Breast epithelium (tissue), 4 donors: ENCODE results near the gene UBE2Q1. TPM values are rescaled to one million over a fixed set of nuclear protein-coding genes. Genes with fewer than 3 reads are reported as not detected.

ENCODE experiments used
- DNase-seq, 2 donors: peaks; one replicate each; pipeline ENCODE4 v3.0.0-alpha.2; 2019; ENCODE audit warnings: low spot score in 2 of 2
- H3K27ac ChIP-seq, 2 donors: fragments of 200-600 bp; sonication (generic) in 1 of 2; one replicate each; pipeline ENCODE4 v1.5.1; 2016 to 2019; ENCODE audit warnings: mild to moderate bottlenecking in 1 of 2
- H3K27me3 ChIP-seq, 2 donors: fragments of 200-600 bp; sonication (generic) in 1 of 2; one replicate each; pipeline versions ENCODE4 v1.5.1 to v1.6.0; 2017 to 2019; ENCODE audit warnings: control low read depth in 1 of 2, mild to moderate bottlenecking in 1 of 2
- H3K36me3 ChIP-seq: fragments of 200-600 bp; one replicate; pipeline ENCODE4 v1.5.1; 2019
- H3K4me1 ChIP-seq, 2 donors: fragments of 200-600 bp; sonication (generic); one replicate each; pipeline ENCODE4 v1.5.1; 2016 to 2019; ENCODE audit warnings: control low read depth in 1 of 2
- H3K4me3 ChIP-seq, 3 donors: fragments of 200-600 bp; sonication (generic); 1 replicate in 2 of 3; 2 replicates in 1 of 3; pipeline ENCODE4 v1.5.1; 2016 to 2019; ENCODE audit warnings: mild to moderate bottlenecking in 3 of 3, moderate library complexity in 2 of 3
- H3K9me3 ChIP-seq, 2 donors: fragments of 200-600 bp; sonication (generic) in 1 of 2; one replicate each; pipeline ENCODE4 v1.5.1; 2016 to 2019; ENCODE audit warnings: control low read depth in 1 of 2
- CTCF ChIP-seq, 3 donors: fragments of 450-650 bp; IDR thresholded peaks; one replicate each; pipeline ENCODE4 v1.5.1; 2016 to 2017; ENCODE audit warnings: antibody characterized with exemption in 3 of 3, mild to moderate bottlenecking in 3 of 3, moderate library complexity in 3 of 3
- POLR2A ChIP-seq: fragments of 450-650 bp; IDR thresholded peaks from one replicate; pipeline ENCODE4 v1.6.1; 2016; ENCODE audit warnings: antibody characterized with exemption, mild to moderate bottlenecking, moderate library complexity
- POLR2AphosphoS5 ChIP-seq, 3 donors: sonication (generic); formaldehyde crosslinking; IDR thresholded peaks; one replicate each; pipeline ENCODE4 v1.6.1; 2017; ENCODE audit warnings: antibody characterized with exemption in 3 of 3
- intact Hi-C: fragments of 100-400 bp; cut with DNase I; formaldehyde crosslinking; loops from one replicate; pipeline ENCODE4 v1.15.1; 2023; ENCODE audit warnings: low total_unique reads
- total RNA-seq, 3 donors: library from RNA; depleted of rRNA; stranded (reverse); fragments of >200 nt; gene quantifications; one replicate each; pipeline ENCODE4 v1.1.0, GENCODE V29; 2016

Gene UBE2Q1
- total RNA-seq, 3 donors from 2014 or later: 27.7 to 33.3 (median 30.2) TPM

- TF ChIP-seq POLR2A: no peak
- TF ChIP-seq CTCF (IDR thresholded peaks at IDR 0.05): no peak
- TF ChIP-seq POLR2AphosphoS5 (IDR thresholded peaks at IDR 0.05): no peak
- H3K4me1 ChIP-seq: peaks cover 0 to 6% of the 10 kb centered on the region in 2 donors
- no peaks in the 10 kb centered on the region for H3K27me3 ChIP-seq
- peak overlapping the region in 1 of 2 donors; percentile 26 for H3K27ac ChIP-seq
- no peaks in the 10 kb centered on the region for H3K36me3 ChIP-seq
- H3K9me3 ChIP-seq: no peaks in the 10 kb centered on the region
- intact Hi-C loops: no loop called here
- H3K4me3 ChIP-seq: no peak overlapping the region
- no peak for DNase-seq
Measured at GRCh38 chr1:154603317-154603716, 44.9 kb upstream of the UBE2Q1 start.

- H3K27me3 ChIP-seq: no peaks in the 10 kb centered on the region
- no peak for DNase-seq
- intact Hi-C loops: no loop called here
- H3K4me3 ChIP-seq: no peak overlapping the region
- H3K36me3 ChIP-seq: peaks cover 27% of the 10 kb centered on the region
- H3K4me1 ChIP-seq: peaks cover 0 to 6% of the 10 kb centered on the region in 2 donors
- peak overlapping the region in 1 of 2 donors; percentile 43 for H3K27ac ChIP-seq
- TF ChIP-seq CTCF (IDR thresholded peaks at IDR 0.05) (no peak), POLR2AphosphoS5 (IDR thresholded peaks at IDR 0.05) (no peak), POLR2A (no peak)
- H3K9me3 ChIP-seq: no peaks in the 10 kb centered on the region
Measured at GRCh38 chr1:154599658-154600057, 41.2 kb upstream of the UBE2Q1 start.

- TF ChIP-seq POLR2A (no peak), CTCF (IDR thresholded peaks at IDR 0.05) (no peak), POLR2AphosphoS5 (IDR thresholded peaks at IDR 0.05) (no peak)
- H3K27ac ChIP-seq: peak overlapping the region in 1 of 2 donors; percentile 43
- intact Hi-C loops: no loop called here
Measured at GRCh38 chr1:154598871-154599635, 40.6 kb upstream of the UBE2Q1 start.

GRCh38 chr1:154595621-154596020 is 37.2 kb upstream of the UBE2Q1 start:
- Histone ChIP-seq H3K4me1 (peaks cover 0 to 3% of the 10 kb centered on the region in 2 donors), H3K36me3 (peaks cover 27% of the 10 kb centered on the region), H3K9me3 (no peaks in the 10 kb centered on the region), H3K4me3 (no peak overlapping the region), H3K27me3 (no peaks in the 10 kb centered on the region), H3K27ac (no peak overlapping the region)
- intact Hi-C loops: no loop called here
- no peak for DNase-seq
- TF ChIP-seq POLR2AphosphoS5 (IDR thresholded peaks at IDR 0.05) (no peak), CTCF (IDR thresholded peaks at IDR 0.05) (no peak), POLR2A (no peak)

More at GRCh38 chr1:154598871-154599635, 40.6 kb upstream of the UBE2Q1 start:
- H3K36me3 ChIP-seq: peaks cover 27% of the 10 kb centered on the region
- no peaks in the 10 kb centered on the region for H3K9me3 ChIP-seq
- no peak for DNase-seq
- H3K27me3 ChIP-seq: no peaks in the 10 kb centered on the region
- H3K4me3 ChIP-seq: no peak overlapping the region
- peaks cover 0 to 6% of the 10 kb centered on the region in 2 donors for H3K4me1 ChIP-seq

- no peak overlapping the region for H3K27ac ChIP-seq
- peaks cover 0 to 2% of the 10 kb centered on the region in 2 donors for H3K4me1 ChIP-seq
- TF ChIP-seq POLR2AphosphoS5 (IDR thresholded peaks at IDR 0.05) (no peak), CTCF (IDR thresholded peaks at IDR 0.05) (no peak), POLR2A (no peak)
- H3K9me3 ChIP-seq: no peaks in the 10 kb centered on the region
- no peaks in the 10 kb centered on the region for H3K27me3 ChIP-seq
- intact Hi-C loops: no loop called here
- no peak for DNase-seq
- H3K36me3 ChIP-seq: peaks cover 32% of the 10 kb centered on the region
- H3K4me3 ChIP-seq: no peak overlapping the region
Measured at GRCh38 chr1:154594811-154595210, 36.3 kb upstream of the UBE2Q1 start.
